ENCODE measurements around the gene FAM107B.

Gene FAM107B

DNA sequence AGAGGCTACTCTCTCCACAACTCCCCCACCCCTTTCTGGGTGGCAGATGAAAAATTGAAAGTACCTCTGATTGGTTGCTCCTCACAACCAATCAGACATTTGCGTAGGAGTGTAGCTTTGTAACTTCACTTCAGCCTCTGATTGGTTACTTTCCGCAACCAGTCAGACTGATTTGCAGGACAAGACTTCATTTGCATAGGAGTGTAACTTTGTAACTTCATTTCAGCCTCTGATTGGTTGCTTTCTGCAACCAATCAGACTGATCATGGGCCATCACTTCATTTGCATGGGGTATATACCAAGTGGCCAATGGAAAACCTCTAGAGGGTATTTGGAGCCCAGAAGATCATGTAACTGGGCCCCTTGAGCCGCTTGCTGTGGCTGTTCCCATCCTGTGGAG is 37.6 kb upstream of the FAM107B start:
- Histone ChIP-seq H3K9me3 (ENCODE audit: control insufficient read depth, low read length) (no peaks in the 10 kb centered on the region), H4K8ac (ENCODE audit: low read length) (no peak overlapping the region), H3K4ac (ENCODE audit: low read depth in 1 of 2, low read length in 2 of 2) (no peak overlapping the region), H2BK5ac (ENCODE audit: low read depth, low read length, poor library complexity, severe bottlenecking) (no peak overlapping the region), H3K14ac (ENCODE audit: low read length in 2 of 2) (no peak overlapping the region), H3K9ac (ENCODE audit: low read length) (no peak overlapping the region), H4K91ac (ENCODE audit: low read length) (no peak overlapping the region), H3K4me2 (ENCODE audit: low read length, poor library complexity, severe bottlenecking) (no peak overlapping the region), H3K79me1 (replicated peaks; ENCODE audit: low read length, poor library complexity, severe bottlenecking) (no peaks in the 10 kb centered on the region), H2AK5ac (ENCODE audit: low read length, severe bottlenecking) (no peak overlapping the region), H3K18ac (ENCODE audit: low read depth in 1 of 2, low read length in 2 of 2) (no peak overlapping the region), H2BK15ac (ENCODE audit: low read depth, poor library complexity, severe bottlenecking) (no peak overlapping the region), H2BK12ac (ENCODE audit: low read length in 2 of 2) (no peak overlapping the region), H2AFZ (ENCODE audit: low read depth, low read length) (no peak overlapping the region), H3K27ac (ENCODE audit: low read length, poor library complexity, severe bottlenecking) (no peak overlapping the region), H2BK120ac (ENCODE audit: low read depth, low read length) (no peak overlapping the region), H3K27me3 (ENCODE audit: control insufficient read depth in 1 of 2, insufficient read depth in 1 of 2, low read length in 2 of 2) (peaks cover 0 to 3% of the 10 kb centered on the region in 2 experiments), H3K23ac (ENCODE audit: low read length in 2 of 2) (no peak overlapping the region), H3K4me3 (ENCODE audit: insufficient read depth in 1 of 2, low read depth in 1 of 2, low read length in 2 of 2) (no peak overlapping the region), H3K36me3 (ENCODE audit: control insufficient read depth in 1 of 2, insufficient read depth in 2 of 2, low read depth in 1 of 2, low read length in 2 of 2) (no peaks in the 10 kb centered on the region), H3K4me1 (ENCODE audit: control insufficient read depth, insufficient read depth, low read depth, low read length) (no peaks in the 10 kb centered on the region)
- 83% methylated on average over 3 of the region's 3 CpGs for WGBS
- peak; percentile 2 for DNase-seq

DNA sequence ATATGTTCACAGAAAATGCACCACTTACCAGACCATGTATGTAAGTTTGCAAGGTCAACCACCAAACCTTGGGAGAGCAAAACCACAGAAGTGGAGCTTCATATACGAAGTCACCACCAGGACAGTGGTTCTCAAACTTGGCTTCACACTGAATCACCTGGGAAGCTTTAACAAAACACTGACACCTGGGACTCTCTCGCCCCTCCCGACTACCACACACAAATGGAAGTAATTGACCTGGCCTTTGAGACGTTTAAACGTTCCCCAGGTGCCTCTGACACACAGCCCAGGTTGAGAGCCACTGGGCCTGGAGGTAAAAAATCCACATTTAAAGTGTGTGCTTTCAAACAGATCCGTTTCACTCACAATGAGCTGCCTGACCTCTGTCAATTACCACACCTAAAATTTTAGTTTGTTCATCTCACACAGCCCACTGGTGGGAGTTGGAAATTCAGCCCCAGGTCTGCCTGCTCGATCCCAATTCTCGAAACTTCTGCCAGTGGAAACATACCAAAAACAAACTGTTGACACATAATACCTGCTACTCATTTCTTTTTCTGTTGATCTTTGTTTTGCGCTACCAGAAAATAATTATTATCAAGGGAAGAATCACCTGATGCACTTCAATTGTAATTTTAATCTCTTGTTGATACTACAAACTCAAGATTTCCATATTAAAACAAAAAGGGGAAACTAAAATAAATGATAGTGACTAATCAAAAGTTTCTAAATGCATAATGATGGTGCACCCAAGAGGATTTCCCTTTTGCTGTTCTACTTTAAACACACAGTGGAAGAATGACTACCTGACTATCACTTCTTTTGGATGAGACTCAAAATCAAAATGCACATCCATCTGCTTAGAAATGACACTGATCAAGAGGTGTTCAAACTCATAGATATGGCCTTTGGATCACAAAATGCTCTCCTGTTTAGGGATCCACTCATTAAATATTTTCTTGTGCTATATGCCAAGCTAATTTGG is 36.6 kb upstream of the FAM107B start:
- H3K27ac ChIP-seq (ENCODE audit: low read length, poor library complexity, severe bottlenecking) = no peak overlapping the region
- H3K14ac ChIP-seq (ENCODE audit: low read length in 2 of 2) = no peak overlapping the region
- H4K91ac ChIP-seq (ENCODE audit: low read length) = no peak overlapping the region
- H2BK120ac ChIP-seq (ENCODE audit: low read depth, low read length) = no peak overlapping the region
- no peak overlapping the region for H2BK15ac ChIP-seq (ENCODE audit: low read depth, poor library complexity, severe bottlenecking)
- no peak overlapping the region for H3K23ac ChIP-seq (ENCODE audit: low read length in 2 of 2)
- H3K79me1 ChIP-seq (replicated peaks; ENCODE audit: low read length, poor library complexity, severe bottlenecking) = no peaks in the 10 kb centered on the region
- H3K18ac ChIP-seq (ENCODE audit: low read depth in 1 of 2, low read length in 2 of 2) = no peak overlapping the region
- no peak overlapping the region for H3K4me2 ChIP-seq (ENCODE audit: low read length, poor library complexity, severe bottlenecking)
- H3K36me3 ChIP-seq (ENCODE audit: control insufficient read depth in 1 of 2, insufficient read depth in 2 of 2, low read depth in 1 of 2, low read length in 2 of 2) = no peaks in the 10 kb centered on the region
- no peak overlapping the region for H3K9ac ChIP-seq (ENCODE audit: low read length)
- peaks cover 0 to 3% of the 10 kb centered on the region in 2 experiments for H3K27me3 ChIP-seq (ENCODE audit: control insufficient read depth in 1 of 2, insufficient read depth in 1 of 2, low read length in 2 of 2)
- DNase-seq = no peak
- no peak overlapping the region for H3K4me3 ChIP-seq (ENCODE audit: insufficient read depth in 1 of 2, low read depth in 1 of 2, low read length in 2 of 2)
- no peaks in the 10 kb centered on the region for H3K4me1 ChIP-seq (ENCODE audit: control insufficient read depth, insufficient read depth, low read depth, low read length)
- no peak overlapping the region for H2AFZ ChIP-seq (ENCODE audit: low read depth, low read length)
- WGBS = 81% methylated on average over 9 of the region's 9 CpGs
- H2BK12ac ChIP-seq (ENCODE audit: low read length in 2 of 2) = no peak overlapping the region
- H4K8ac ChIP-seq (ENCODE audit: low read length) = no peak overlapping the region
- H3K4ac ChIP-seq (ENCODE audit: low read depth in 1 of 2, low read length in 2 of 2) = no peak overlapping the region
- H3K9me3 ChIP-seq (ENCODE audit: control insufficient read depth, low read length) = no peaks in the 10 kb centered on the region
- no peak overlapping the region for H2BK5ac ChIP-seq (ENCODE audit: low read depth, low read length, poor library complexity, severe bottlenecking)
- no peak overlapping the region for H2AK5ac ChIP-seq (ENCODE audit: low read length, severe bottlenecking)

DNA sequence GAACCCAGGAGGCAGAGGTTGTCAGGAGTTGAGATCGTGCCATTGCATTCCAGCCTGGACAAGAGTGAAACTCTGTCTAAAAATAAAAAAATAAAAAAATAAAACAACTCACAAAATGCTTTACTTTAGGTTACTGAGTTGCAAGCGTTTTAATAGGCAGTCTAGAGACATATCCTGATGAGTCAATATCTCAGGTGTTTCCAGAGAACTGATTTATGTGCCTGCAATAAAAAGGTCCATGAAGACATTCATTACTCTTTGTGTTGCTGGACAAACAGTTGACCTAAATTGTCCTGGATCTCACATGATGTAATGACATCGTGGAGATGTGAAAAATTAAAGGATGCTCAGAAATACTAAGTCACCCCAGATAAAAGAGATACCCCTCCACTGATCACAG is 31.6 kb upstream of the FAM107B start:
- Histone ChIP-seq H3K23ac (ENCODE audit: low read length in 2 of 2) (no peak overlapping the region), H3K9me3 (ENCODE audit: control insufficient read depth, low read length) (no peaks in the 10 kb centered on the region), H3K4me1 (ENCODE audit: control insufficient read depth, insufficient read depth, low read depth, low read length) (peaks cover 6% of the 10 kb centered on the region), H2BK120ac (ENCODE audit: low read depth, low read length) (no peak overlapping the region), H3K79me1 (replicated peaks; ENCODE audit: low read length, poor library complexity, severe bottlenecking) (no peaks in the 10 kb centered on the region), H3K36me3 (ENCODE audit: control insufficient read depth in 1 of 2, insufficient read depth in 2 of 2, low read depth in 1 of 2, low read length in 2 of 2) (no peaks in the 10 kb centered on the region), H3K18ac (ENCODE audit: low read depth in 1 of 2, low read length in 2 of 2) (no peak overlapping the region), H3K4ac (ENCODE audit: low read depth in 1 of 2, low read length in 2 of 2) (no peak overlapping the region), H3K27ac (ENCODE audit: low read length, poor library complexity, severe bottlenecking) (no peak overlapping the region), H4K8ac (ENCODE audit: low read length) (no peak overlapping the region), H2AFZ (ENCODE audit: low read depth, low read length) (no peak overlapping the region), H2AK5ac (ENCODE audit: low read length, severe bottlenecking) (no peak overlapping the region), H3K4me3 (ENCODE audit: insufficient read depth in 1 of 2, low read depth in 1 of 2, low read length in 2 of 2) (no peak overlapping the region), H3K4me2 (ENCODE audit: low read length, poor library complexity, severe bottlenecking) (no peak overlapping the region), H3K27me3 (ENCODE audit: control insufficient read depth in 1 of 2, insufficient read depth in 1 of 2, low read length in 2 of 2) (peaks cover 0 to 14% of the 10 kb centered on the region in 2 experiments), H2BK15ac (ENCODE audit: low read depth, poor library complexity, severe bottlenecking) (no peak overlapping the region), H3K14ac (ENCODE audit: low read length in 2 of 2) (no peak overlapping the region), H3K9ac (ENCODE audit: low read length) (no peak overlapping the region), H2BK12ac (ENCODE audit: low read length in 2 of 2) (no peak overlapping the region), H2BK5ac (ENCODE audit: low read depth, low read length, poor library complexity, severe bottlenecking) (no peak overlapping the region), H4K91ac (ENCODE audit: low read length) (no peak overlapping the region)
- WGBS = 94% methylated on average over 1 of the region's 3 CpGs
- DNase-seq = no peak

DNA sequence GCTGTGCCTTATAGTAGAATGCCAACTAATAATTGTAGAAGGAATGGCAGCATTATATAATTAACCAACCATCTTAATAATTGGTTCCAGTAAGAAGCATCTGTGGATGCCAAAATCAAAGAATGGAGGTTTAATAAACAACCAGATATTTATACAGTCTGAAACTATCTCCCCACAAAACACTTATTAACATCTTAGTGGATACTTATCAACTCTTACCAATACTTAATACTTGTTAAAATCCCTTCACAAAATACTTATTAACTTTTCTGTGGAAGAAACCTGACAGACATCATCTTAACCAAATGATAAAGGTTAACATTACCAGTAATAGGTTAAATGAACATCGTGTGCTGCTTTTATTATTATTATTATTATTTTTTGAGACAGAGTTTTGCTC is 29.1 kb upstream of the FAM107B start:
- Histone ChIP-seq H4K8ac (ENCODE audit: low read length) (no peak overlapping the region), H3K4me2 (ENCODE audit: low read length, poor library complexity, severe bottlenecking) (no peak overlapping the region), H3K14ac (ENCODE audit: low read length in 2 of 2) (no peak overlapping the region), H3K27ac (ENCODE audit: low read length, poor library complexity, severe bottlenecking) (no peak overlapping the region), H2AFZ (ENCODE audit: low read depth, low read length) (no peak overlapping the region), H3K79me1 (replicated peaks; ENCODE audit: low read length, poor library complexity, severe bottlenecking) (no peaks in the 10 kb centered on the region), H3K4ac (ENCODE audit: low read depth in 1 of 2, low read length in 2 of 2) (no peak overlapping the region), H3K4me1 (ENCODE audit: control insufficient read depth, insufficient read depth, low read depth, low read length) (peaks cover 6% of the 10 kb centered on the region), H3K9ac (ENCODE audit: low read length) (no peak overlapping the region), H3K23ac (ENCODE audit: low read length in 2 of 2) (no peak overlapping the region), H2BK12ac (ENCODE audit: low read length in 2 of 2) (no peak overlapping the region), H3K4me3 (ENCODE audit: insufficient read depth in 1 of 2, low read depth in 1 of 2, low read length in 2 of 2) (no peak overlapping the region), H2BK15ac (ENCODE audit: low read depth, poor library complexity, severe bottlenecking) (no peak overlapping the region), H2BK120ac (ENCODE audit: low read depth, low read length) (no peak overlapping the region), H2AK5ac (ENCODE audit: low read length, severe bottlenecking) (no peak overlapping the region), H3K36me3 (ENCODE audit: control insufficient read depth in 1 of 2, insufficient read depth in 2 of 2, low read depth in 1 of 2, low read length in 2 of 2) (no peaks in the 10 kb centered on the region), H2BK5ac (ENCODE audit: low read depth, low read length, poor library complexity, severe bottlenecking) (no peak overlapping the region), H4K91ac (ENCODE audit: low read length) (no peak overlapping the region), H3K27me3 (ENCODE audit: control insufficient read depth in 1 of 2, insufficient read depth in 1 of 2, low read length in 2 of 2) (peaks cover 0 to 27% of the 10 kb centered on the region in 2 experiments), H3K9me3 (ENCODE audit: control insufficient read depth, low read length) (no peaks in the 10 kb centered on the region), H3K18ac (ENCODE audit: low read depth in 1 of 2, low read length in 2 of 2) (no peak overlapping the region)
- DNase-seq = no peak
- WGBS = no CpG with 5 or more reads among the region's 1 CpG

All from mesenchymal stem cell (in vitro differentiated cells and primary cell).